ENCODE data around the gene GLRX.
A peak's percentile ranks its signal among the peaks of the same experiment; 100 is the strongest.

The GLRX gene

GRCh38 chr5:95777441-95777840 lies 45.1 kb downstream of the GLRX start:
- no peak for DNase-seq

- peak; percentile 88 for DNase-seq
Measured at GRCh38 chr5:95773335-95774059, 49.0 kb downstream of the GLRX start.

- DNase-seq, result no peak
Measured at GRCh38 chr5:95771892-95772291, 50.6 kb downstream of the GLRX start.

GRCh38 chr5:95770830-95771708 lies 51.5 kb downstream of the GLRX start:
- DNase-seq, result no peak

GRCh38 chr5:95768731-95769130 lies 53.8 kb downstream of the GLRX start:
- no peak for DNase-seq

- no peak for DNase-seq
Measured at GRCh38 chr5:95763941-95764340, 58.6 kb downstream of the GLRX start.
